HG03521 (cell line): Measurements from ENCODE around the gene IDUA.

Experiments
- ATAC-seq: cut with Tn5 transposase; IDR thresholded peaks from one replicate; pipeline ENCODE4 v1.9.1; 2021; ENCODE audit warnings: mild to moderate bottlenecking, moderate library complexity; ENCODE audit not compliant: unreplicated experiment

The IDUA gene

DNA sequence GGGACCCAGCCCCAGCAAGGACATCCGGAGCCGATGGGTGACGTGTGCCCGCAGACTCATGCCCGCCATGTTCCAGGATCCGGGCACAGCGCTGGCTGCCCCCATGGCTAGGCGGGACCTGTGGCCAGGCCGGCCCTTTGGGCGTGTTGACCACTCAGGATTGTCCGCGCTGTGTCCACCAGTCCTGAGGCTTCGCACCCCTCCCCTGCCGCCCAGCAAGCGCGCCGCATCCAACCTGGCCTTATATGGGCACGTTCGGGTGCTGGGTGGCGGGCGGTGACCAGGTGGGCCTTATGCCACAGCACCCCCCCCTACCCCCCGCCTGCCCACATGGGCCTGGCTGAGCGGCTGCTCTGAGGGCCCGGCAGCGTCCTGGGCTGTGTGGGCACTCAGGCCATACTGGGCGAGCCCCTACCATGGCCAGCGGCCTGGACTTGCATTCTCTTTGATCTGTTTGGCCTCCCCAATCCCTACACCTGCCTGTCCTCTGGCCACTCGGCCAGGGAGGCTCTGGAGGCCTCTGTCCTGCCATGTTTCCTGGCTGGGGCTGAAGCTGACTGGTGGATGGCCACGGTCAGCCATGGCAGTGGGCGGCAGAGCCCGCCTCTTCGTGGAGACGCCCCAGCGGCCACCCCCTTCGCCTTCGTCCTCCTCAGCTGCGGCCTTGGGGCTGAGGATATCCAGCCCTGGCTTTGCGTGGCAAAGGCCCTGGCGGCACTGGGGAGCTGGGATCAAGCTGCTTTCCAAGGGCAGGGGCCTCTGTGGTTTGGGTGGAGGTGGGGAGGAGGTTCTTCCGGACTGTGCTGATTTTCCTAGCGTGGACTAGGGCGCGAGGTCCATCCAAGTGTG lies 26.6 kb downstream of the IDUA start:
- ATAC-seq: no peak

DNA sequence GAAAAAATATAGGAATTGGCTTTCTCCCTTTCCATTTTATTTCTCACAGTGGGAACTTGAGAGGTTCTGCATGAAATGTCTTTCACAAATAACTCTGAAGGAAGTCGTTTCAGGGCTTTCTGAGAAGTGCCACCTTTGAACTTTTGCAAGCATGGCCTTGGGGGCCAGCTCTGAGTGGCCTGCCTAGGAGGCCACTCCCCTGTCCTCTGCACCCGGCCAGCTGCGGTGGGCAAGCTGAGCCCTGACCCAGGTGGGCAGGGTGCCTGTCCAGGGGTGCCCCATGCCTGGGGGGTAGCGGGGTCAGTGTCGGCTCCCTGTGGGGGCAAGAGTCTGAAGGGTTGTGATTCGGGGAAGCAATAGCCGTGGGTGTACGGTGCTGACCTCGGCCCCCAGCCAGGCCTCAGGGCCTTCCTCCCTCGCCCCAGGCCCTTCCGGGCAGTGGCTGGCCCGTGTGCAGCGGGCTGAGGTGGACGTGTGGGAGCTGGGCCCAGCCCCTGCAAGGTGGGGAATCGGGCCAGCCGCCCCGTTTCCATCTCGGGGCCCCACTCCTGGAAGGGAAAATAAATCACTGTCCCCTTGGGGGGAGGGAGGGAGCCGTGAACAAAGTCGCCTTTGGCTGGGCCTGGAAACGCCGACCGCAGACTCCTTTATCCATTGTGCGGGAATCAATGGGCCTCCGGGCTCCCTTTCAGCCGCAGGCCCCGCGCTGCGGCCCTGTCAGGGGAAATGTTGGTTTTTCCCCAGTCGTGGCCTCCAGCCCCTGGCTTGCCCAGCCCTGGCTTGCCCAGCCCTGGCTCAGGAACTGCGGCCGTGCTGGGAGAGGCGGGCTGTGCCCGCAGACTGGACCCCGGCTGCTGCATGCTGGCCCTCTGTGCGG lies 27.7 kb downstream of the IDUA start:
- no peak for ATAC-seq

DNA sequence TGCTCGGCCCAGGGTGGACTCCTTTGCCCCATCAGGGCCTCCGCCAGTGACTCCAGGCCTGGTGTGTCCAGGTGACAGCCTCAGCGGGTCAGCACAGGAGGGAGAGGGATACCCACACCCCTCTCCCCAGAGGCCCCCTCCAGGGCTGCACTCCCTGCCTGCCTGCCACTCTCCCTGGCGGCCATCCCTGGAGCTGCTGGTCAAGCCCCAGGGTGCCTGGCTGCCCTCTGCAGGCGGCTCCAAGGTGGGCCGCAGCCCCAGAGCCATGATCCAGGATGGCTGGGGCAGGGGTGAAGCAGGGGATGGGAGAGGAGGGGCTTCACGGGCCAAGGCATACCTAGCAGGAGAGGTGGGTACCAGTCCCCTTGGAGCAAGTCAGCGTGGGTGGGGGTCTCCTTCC lies 28.3 kb downstream of the IDUA start:
- no peak for ATAC-seq

DNA sequence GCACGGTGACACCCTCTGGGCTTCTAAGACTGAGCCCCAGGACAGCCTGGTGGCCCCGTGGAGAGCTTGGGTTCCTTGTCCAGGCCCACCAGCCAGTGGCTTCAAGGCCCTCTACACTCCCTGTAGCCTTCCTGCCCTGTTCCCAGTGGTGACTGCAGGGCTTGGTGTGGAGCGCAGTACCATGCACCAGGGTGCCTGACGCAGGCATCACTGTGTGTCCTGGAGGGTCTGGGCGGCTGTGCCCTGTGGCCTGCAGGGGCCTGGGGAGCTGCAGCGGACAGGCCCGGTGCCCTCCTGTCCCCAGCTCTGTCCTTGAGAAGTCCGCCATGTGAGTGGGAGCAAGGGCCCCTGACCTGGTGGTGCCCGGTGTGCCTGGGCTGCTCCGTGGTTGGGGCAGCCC lies 28.9 kb downstream of the IDUA start:
- no peak for ATAC-seq

DNA sequence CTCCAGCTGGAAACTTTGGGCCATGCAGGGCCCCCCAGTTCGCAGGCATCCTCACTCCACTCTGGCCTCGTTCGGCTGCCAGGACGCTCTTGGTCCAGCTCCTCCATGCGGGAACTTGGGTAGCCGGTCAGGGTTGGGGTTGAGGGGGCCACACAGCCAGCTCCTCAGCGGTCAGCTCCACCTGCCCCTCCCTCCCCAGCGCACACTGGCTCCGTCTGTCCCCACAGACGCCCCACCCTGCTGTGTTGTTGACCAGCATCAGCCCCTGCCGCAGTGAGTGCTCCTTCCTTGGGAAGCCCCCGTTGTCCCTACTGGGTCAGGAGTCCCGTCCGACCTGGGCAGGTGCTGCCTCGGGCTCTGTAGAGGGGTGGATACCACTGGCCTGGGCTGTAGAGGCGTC lies 30.4 kb downstream of the IDUA start:
- no peak for ATAC-seq

GRCh38 chr4:1017706-1018105 lies 30.9 kb downstream of the IDUA start:
- ATAC-seq: no peak

GRCh38 chr4:1018147-1019020 lies 31.5 kb downstream of the IDUA start:
- no peak for ATAC-seq

DNA sequence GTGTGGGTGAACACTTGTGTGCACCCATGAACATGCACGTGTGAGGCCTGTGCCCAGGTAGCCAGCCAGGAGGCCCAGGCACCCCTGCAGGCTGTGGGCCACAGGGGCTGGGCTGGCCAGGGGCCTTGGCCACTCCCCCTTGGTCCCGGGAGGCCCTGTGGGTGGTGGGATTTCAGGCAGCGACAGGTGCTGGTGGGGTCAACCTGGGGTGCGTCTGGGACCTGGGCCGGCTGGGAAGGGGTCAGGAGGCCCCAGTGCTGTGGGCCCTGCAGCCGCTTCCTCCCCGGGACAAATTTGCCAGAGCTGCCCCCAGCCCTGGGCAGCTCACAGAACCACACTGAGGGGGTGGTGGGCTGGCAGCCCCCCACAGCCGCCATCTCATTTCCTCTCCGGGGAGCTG lies 32.5 kb downstream of the IDUA start:
- no peak for ATAC-seq

- no peak for ATAC-seq
These were observed 33.1 kb downstream of the IDUA start for GRCh38 chr4:1019729-1020470.

- ATAC-seq: peak; percentile 55
These were observed 34.7 kb downstream of the IDUA start for GRCh38 chr4:1021386-1022050.

GRCh38 chr4:1022051-1022738 lies 35.4 kb downstream of the IDUA start:
- ATAC-seq: no peak

GRCh38 chr4:1022739-1023066 lies 35.9 kb downstream of the IDUA start:
- no peak for ATAC-seq

- ATAC-seq: no peak
These were observed 36.3 kb downstream of the IDUA start for GRCh38 chr4:1023075-1023640.

DNA sequence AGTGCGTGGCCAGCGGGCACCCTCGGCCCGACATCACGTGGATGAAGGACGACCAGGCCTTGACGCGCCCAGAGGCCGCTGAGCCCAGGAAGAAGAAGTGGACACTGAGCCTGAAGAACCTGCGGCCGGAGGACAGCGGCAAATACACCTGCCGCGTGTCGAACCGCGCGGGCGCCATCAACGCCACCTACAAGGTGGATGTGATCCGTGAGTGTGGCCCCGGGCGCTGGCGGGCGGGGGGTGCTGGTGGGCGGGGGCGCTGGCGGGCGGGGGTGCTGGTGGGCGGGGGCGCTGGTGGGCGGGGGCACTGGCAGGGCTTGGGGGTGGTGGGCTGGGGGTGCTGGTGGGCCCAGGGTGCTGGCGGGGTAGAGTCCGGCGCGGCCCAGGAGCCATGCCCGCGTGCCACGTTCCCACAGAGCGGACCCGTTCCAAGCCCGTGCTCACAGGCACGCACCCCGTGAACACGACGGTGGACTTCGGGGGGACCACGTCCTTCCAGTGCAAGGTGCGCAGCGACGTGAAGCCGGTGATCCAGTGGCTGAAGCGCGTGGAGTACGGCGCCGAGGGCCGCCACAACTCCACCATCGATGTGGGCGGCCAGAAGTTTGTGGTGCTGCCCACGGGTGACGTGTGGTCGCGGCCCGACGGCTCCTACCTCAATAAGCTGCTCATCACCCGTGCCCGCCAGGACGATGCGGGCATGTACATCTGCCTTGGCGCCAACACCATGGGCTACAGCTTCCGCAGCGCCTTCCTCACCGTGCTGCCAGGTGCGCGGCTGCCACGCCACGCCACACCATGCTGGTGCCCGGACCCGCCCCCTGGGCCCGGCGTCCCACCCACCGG lies 37.3 kb downstream of the IDUA start:
- no peak for ATAC-seq

DNA sequence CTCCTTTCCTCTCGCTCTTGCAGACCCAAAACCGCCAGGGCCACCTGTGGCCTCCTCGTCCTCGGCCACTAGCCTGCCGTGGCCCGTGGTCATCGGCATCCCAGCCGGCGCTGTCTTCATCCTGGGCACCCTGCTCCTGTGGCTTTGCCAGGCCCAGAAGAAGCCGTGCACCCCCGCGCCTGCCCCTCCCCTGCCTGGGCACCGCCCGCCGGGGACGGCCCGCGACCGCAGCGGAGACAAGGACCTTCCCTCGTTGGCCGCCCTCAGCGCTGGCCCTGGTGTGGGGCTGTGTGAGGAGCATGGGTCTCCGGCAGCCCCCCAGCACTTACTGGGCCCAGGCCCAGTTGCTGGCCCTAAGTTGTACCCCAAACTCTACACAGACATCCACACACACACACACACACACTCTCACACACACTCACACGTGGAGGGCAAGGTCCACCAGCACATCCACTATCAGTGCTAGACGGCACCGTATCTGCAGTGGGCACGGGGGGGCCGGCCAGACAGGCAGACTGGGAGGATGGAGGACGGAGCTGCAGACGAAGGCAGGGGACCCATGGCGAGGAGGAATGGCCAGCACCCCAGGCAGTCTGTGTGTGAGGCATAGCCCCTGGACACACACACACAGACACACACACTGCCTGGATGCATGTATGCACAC lies 38.2 kb downstream of the IDUA start:
- ATAC-seq: no peak

DNA sequence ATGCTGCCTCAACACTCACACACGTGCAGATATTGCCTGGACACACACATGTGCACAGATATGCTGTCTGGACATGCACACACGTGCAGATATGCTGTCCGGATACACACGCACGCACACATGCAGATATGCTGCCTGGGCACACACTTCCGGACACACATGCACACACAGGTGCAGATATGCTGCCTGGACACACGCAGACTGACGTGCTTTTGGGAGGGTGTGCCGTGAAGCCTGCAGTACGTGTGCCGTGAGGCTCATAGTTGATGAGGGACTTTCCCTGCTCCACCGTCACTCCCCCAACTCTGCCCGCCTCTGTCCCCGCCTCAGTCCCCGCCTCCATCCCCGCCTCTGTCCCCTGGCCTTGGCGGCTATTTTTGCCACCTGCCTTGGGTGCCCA lies 39.3 kb downstream of the IDUA start:
- peak; percentile 54 for ATAC-seq

GRCh38 chr4:1027219-1027914 lies 40.5 kb downstream of the IDUA start:
- no peak for ATAC-seq
